ENCODE data around the gene CNOT11. TPM values are rescaled to one million over a fixed set of nuclear protein-coding genes. Genes with fewer than 3 reads are reported as not detected.

CNOT11 gene
- total and polyA plus RNA-seq, 2 of the 13 experiments (the other 11 are each of a cell fraction or from before 2014, with no cell fraction given): 114 to 209 TPM

GRCh38 chr2:101307950-101308431, 55.3 kb downstream of the CNOT11 start (continued):
- TF ChIP-seq ZNF597 (CRISPR knock-in tag; IDR thresholded peaks at IDR 0.05) (no peak), TGIF2 (CRISPR knock-in tag; IDR thresholded peaks at IDR 0.05) (no peak), GMEB1 (CRISPR knock-in tag; IDR thresholded peaks at IDR 0.05; ENCODE audit: borderline replicate concordance) (no peak), ZHX1 (CRISPR knock-in tag; IDR thresholded peaks at IDR 0.05; ENCODE audit: low read depth) (no peak), ZNF232 (CRISPR knock-in tag; IDR thresholded peaks at IDR 0.05; ENCODE audit: borderline replicate concordance) (no peak), CCDC6 (CRISPR knock-in tag; IDR thresholded peaks at IDR 0.05) (peak; percentile 16), ZNF333 (CRISPR knock-in tag; IDR thresholded peaks at IDR 0.05; ENCODE audit: borderline replicate concordance) (no peak), POLR2AphosphoS5 (IDR thresholded peaks at IDR 0.05; ENCODE audit: low read depth, low read length) (no peak), ZBTB39 (CRISPR knock-in tag; IDR thresholded peaks at IDR 0.05) (peak; percentile 26; the same call in 1 of the 2 replicates), ZNF775 (CRISPR knock-in tag; IDR thresholded peaks at IDR 0.05; ENCODE audit: borderline replicate concordance) (no peak), ZNF501 (CRISPR knock-in tag; IDR thresholded peaks at IDR 0.05) (no peak), NR0B2 (CRISPR knock-in tag; IDR thresholded peaks at IDR 0.05) (peak; percentile 25; the same call in 1 of the 2 replicates), ZNF503 (CRISPR knock-in tag; IDR thresholded peaks at IDR 0.05) (0 out of 2 replicates have a peak, but pooled peaks have one; percentile 4), ZNF605 (CRISPR knock-in tag; IDR thresholded peaks at IDR 0.05) (no peak), NFYB (CRISPR knock-in tag; IDR thresholded peaks at IDR 0.05) (no peak), IKZF1 (IDR thresholded peaks at IDR 0.05) (no peak), PAF1 (CRISPR knock-in tag; IDR thresholded peaks at IDR 0.05) (no peak), IRX3 (CRISPR knock-in tag; IDR thresholded peaks at IDR 0.05; ENCODE audit: borderline replicate concordance, low read depth) (peak; percentile 14)

Measured in HepG2 (cell line).